ENCODE measurements around the gene ADGRE3. TPM values are rescaled to one million over a fixed set of nuclear protein-coding genes. Genes with fewer than 3 reads are reported as not detected.

Gene ADGRE3
- total RNA-seq, 2 experiments from 2014 or later, result not detected

DNA sequence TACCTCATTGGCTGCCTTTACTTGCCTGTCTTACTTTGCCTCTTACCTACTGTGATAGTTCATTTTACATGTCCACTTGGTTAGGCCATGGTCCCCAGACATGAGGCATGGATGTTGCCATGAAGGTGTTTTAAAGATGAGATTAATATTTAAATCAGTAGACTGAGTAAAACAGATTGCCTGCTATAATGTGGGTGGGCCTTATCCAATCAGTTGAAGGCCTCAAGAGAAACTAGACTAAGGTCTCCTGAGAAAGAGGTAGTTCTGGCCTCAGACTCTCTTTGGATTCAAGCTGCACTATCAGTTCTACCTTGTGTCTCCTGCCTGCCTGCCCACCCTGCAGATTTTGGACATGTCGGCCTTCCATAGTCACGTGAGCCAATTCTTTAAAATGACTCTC lies 26.1 kb downstream of the ADGRE3 start:
- Histone ChIP-seq H3K4me3 (ENCODE audit: low read depth, low read length, poor library complexity, severe bottlenecking) (no peak overlapping the region), H3K4me2 (ENCODE audit: low read length) (no peak overlapping the region), H3K36me3 (ENCODE audit: insufficient read depth, low read length) (no peaks in the 10 kb centered on the region), H3K4me1 (ENCODE audit: insufficient read depth, low read length, poor library complexity, severe bottlenecking) (no peaks in the 10 kb centered on the region), H4K20me1 (ENCODE audit: insufficient read depth, low read length) (no peaks in the 10 kb centered on the region), H3K9me2 (ENCODE audit: insufficient read depth, low read length) (no peaks in the 10 kb centered on the region), H3K79me2 (ENCODE audit: insufficient read depth, low read depth, low read length) (no peaks in the 10 kb centered on the region), H3K27ac (ENCODE audit: low read depth, low read length, poor library complexity, severe bottlenecking) (no peak overlapping the region), H2AFZ (ENCODE audit: low read length) (no peak overlapping the region), H3K9me3 (ENCODE audit: low read length) (no peaks in the 10 kb centered on the region)
- CTCF ChIA-PET (ENCODE audit: unreplicated experiment), result no interaction called here
- no peak for DNase-seq (ENCODE audit: low spot score)
- intact Hi-C loops (cut with micrococcal nuclease; ENCODE audit: unreplicated experiment), result no loop called here
- POLR2A ChIA-PET, result no interaction called here
- BruUV-seq (replicated peaks), result no TSS peak
- TF ChIP-seq EZH2phosphoT487 (IDR thresholded peaks at IDR 0.05; ENCODE audit: borderline replicate concordance, low read depth, low read length), result no peak
- TF ChIP-seq, protein P1, sequence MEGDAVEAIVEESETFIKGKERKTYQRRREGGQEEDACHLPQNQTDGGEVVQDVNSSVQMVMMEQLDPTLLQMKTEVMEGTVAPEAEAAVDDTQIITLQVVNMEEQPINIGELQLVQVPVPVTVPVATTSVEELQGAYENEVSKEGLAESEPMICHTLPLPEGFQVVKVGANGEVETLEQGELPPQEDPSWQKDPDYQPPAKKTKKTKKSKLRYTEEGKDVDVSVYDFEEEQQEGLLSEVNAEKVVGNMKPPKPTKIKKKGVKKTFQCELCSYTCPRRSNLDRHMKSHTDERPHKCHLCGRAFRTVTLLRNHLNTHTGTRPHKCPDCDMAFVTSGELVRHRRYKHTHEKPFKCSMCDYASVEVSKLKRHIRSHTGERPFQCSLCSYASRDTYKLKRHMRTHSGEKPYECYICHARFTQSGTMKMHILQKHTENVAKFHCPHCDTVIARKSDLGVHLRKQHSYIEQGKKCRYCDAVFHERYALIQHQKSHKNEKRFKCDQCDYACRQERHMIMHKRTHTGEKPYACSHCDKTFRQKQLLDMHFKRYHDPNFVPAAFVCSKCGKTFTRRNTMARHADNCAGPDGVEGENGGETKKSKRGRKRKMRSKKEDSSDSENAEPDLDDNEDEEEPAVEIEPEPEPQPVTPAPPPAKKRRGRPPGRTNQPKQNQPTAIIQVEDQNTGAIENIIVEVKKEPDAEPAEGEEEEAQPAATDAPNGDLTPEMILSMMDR (conservative IDR thresholded peaks at IDR 0.05; ENCODE audit: low read length), result no peak

DNA sequence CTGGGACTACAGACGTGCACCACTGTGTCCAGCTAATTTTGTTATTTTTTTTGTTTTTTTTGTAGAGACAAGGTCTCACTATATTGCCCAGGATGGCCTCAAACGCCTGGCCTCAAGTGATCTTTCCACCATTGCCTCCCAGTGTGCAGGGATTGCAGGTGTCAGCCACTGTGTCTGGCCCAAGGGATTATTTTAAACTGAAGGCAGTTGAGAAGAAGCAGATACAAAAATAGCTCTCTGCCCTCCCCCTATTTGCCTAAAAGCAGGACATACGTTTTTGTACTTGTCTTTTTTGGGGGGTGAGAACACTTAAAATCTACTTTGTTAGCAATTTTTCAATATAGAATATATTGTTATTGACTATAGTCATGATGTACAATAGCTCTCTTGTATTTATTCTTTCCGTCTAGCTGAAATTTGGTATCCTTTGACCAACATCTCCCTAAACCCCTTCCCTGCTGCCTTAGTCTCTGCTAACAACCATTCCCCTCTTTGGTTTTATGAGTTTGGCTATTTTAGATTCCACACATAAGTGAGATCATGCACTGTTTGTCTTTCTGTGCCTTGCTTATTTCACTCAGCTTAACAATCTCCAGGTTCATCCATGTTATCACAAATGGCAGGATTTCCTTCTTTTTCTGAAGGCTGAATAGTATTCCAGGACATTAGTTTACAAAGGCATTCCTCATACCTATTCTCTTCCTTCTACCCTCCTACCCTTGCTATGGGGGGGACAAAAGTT lies 34.9 kb downstream of the ADGRE3 start:
- Histone ChIP-seq H3K9me2 (ENCODE audit: insufficient read depth, low read length) (no peaks in the 10 kb centered on the region), H3K4me1 (ENCODE audit: insufficient read depth, low read length, poor library complexity, severe bottlenecking) (peaks cover 16% of the 10 kb centered on the region), H4K20me1 (ENCODE audit: insufficient read depth, low read length) (no peaks in the 10 kb centered on the region), H3K36me3 (ENCODE audit: insufficient read depth, low read length) (no peaks in the 10 kb centered on the region; the same call in 1 of the 2 replicates), H3K4me2 (ENCODE audit: low read length) (peak overlapping the region; percentile 47), H3K4me3 (ENCODE audit: low read depth, low read length, poor library complexity, severe bottlenecking) (no peak overlapping the region), H3K9me3 (ENCODE audit: low read length) (peaks cover 25% of the 10 kb centered on the region), H2AFZ (ENCODE audit: low read length) (peak overlapping the region; percentile 73; the same call in 1 of the 2 replicates), H3K79me2 (ENCODE audit: insufficient read depth, low read depth, low read length) (no peaks in the 10 kb centered on the region), H3K27ac (ENCODE audit: low read depth, low read length, poor library complexity, severe bottlenecking) (peak overlapping the region; percentile 38)
- no peak for TF ChIP-seq EZH2phosphoT487 (IDR thresholded peaks at IDR 0.05; ENCODE audit: borderline replicate concordance, low read depth, low read length)
- TF ChIP-seq, protein P1 (conservative IDR thresholded peaks at IDR 0.05; ENCODE audit: low read length), result no peak
- peak; percentile 52 for DNase-seq (ENCODE audit: low spot score)
- no TSS peak for BruUV-seq (replicated peaks)
- POLR2A ChIA-PET, result interaction anchor here (0.9 to 1.1 kb wide), 2 partner anchors 12 to 36 kb away, joined by 3 to 4 read pairs; no protein-coding TSS in a partner anchor
- intact Hi-C loops (cut with micrococcal nuclease; ENCODE audit: unreplicated experiment), result no loop called here
- CTCF ChIA-PET (ENCODE audit: unreplicated experiment), result no interaction called here

DNA sequence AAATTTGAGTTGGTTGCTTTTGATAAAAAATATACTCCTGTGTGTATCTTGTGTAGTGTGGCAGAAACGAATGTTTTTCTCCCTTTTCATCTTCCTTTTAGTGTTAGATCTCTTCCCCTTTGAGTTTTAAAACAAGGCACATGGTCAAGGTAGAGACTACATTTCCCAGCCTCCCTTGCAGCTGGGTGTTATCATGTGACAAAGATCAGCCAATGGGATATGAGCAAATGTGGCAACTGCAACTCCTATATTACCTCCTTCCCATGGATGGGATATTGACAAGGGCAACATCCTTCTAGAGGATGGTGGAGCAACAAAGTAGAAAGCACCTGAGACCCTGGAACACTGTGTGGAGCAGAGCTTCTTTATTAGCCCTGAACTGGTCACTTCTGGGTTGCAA lies 42.4 kb downstream of the ADGRE3 start:
- Histone ChIP-seq H3K4me3 (ENCODE audit: low read depth, low read length, poor library complexity, severe bottlenecking) (no peak overlapping the region), H4K20me1 (ENCODE audit: insufficient read depth, low read length) (no peaks in the 10 kb centered on the region), H3K9me3 (ENCODE audit: low read length) (peaks cover 12% of the 10 kb centered on the region), H3K4me1 (ENCODE audit: insufficient read depth, low read length, poor library complexity, severe bottlenecking) (peaks cover 8% of the 10 kb centered on the region), H3K79me2 (ENCODE audit: insufficient read depth, low read depth, low read length) (no peaks in the 10 kb centered on the region), H3K9me2 (ENCODE audit: insufficient read depth, low read length) (no peaks in the 10 kb centered on the region), H3K36me3 (ENCODE audit: insufficient read depth, low read length) (no peaks in the 10 kb centered on the region), H3K27ac (ENCODE audit: low read depth, low read length, poor library complexity, severe bottlenecking) (no peak overlapping the region), H3K4me2 (ENCODE audit: low read length) (no peak overlapping the region), H2AFZ (ENCODE audit: low read length) (peak overlapping the region; percentile 94)
- no TSS peak for BruUV-seq (replicated peaks)
- CTCF ChIA-PET (ENCODE audit: unreplicated experiment), result no interaction called here
- TF ChIP-seq EZH2phosphoT487 (IDR thresholded peaks at IDR 0.05; ENCODE audit: borderline replicate concordance, low read depth, low read length), result no peak
- TF ChIP-seq, protein P1 (conservative IDR thresholded peaks at IDR 0.05; ENCODE audit: low read length), result no peak
- POLR2A ChIA-PET, result interaction anchor here (0.7 to 2.4 kb wide), 3 partner anchors 14 to 1118 kb away, joined by 3 to 9 read pairs (median 3); no protein-coding TSS in a partner anchor
- intact Hi-C loops (cut with micrococcal nuclease; ENCODE audit: unreplicated experiment), result no loop called here
- peak; percentile 84 for DNase-seq (ENCODE audit: low spot score)

All from OCI-LY7 (cell line).